CD14-positive monocyte (primary cell): ENCODE results near the gene ESCO1. TPM values are rescaled to one million over a fixed set of nuclear protein-coding genes. Genes with fewer than 3 reads are reported as not detected.
"Not testable (repeated sequence)": the region's sequence is repeated elsewhere in the genome, so short reads cannot be mapped to it uniquely, and the experiment has no call there.

ENCODE experiments used
- DNase-seq, 3 donors: peaks; one replicate each; pipeline ENCODE4 v3.0.0-alpha.2; 2011 to 2022
- H2AFZ ChIP-seq: 2 replicates; pipeline ENCODE4 v1.6.0; 2012; ENCODE audit warnings: mild to moderate bottlenecking, low read depth, low read length, inconsistent platforms; ENCODE audit not compliant: insufficient read depth, poor library complexity, severe bottlenecking
- H3K27ac ChIP-seq, 2 donors: 1 replicate in 1 of 2; 2 replicates in 1 of 2; pipeline ENCODE4 v1.5.1; 2012 to 2013; ENCODE audit warnings: low read length in 2 of 2, control low read depth in 1 of 2, inconsistent platforms in 1 of 2, low read depth in 1 of 2, mild to moderate bottlenecking in 1 of 2
- H3K27me3 ChIP-seq, 2 donors: one replicate each; pipeline versions ENCODE4 v1.6.0 to v1.6.1; 2011 to 2013; ENCODE audit warnings: low read length in 2 of 2; ENCODE audit not compliant: control insufficient read depth in 2 of 2, insufficient read depth in 2 of 2
- H3K36me3 ChIP-seq, 2 donors: replicated peaks in 1 of 2; 1 replicate in 1 of 2; 2 replicates in 1 of 2; pipeline versions ENCODE4 v1.5.1 to v1.6.1; 2012 to 2013; ENCODE audit warnings: low read length in 2 of 2, control low read depth in 1 of 2, inconsistent platforms in 1 of 2, mild to moderate bottlenecking in 1 of 2; ENCODE audit not compliant: insufficient read depth in 2 of 2, control insufficient read depth in 1 of 2
- H3K4me1 ChIP-seq, 2 donors: 1 replicate in 1 of 2; 2 replicates in 1 of 2; pipeline versions ENCODE4 v1.5.1 to v1.6.1; 2012 to 2013; ENCODE audit warnings: low read length in 2 of 2, control low read depth in 1 of 2, inconsistent platforms in 1 of 2, mild to moderate bottlenecking in 1 of 2, moderate library complexity in 1 of 2; ENCODE audit not compliant: insufficient read depth in 2 of 2, control insufficient read depth in 1 of 2
- H3K4me2 ChIP-seq: replicated peaks from 2 replicates; pipeline ENCODE3; 2012; ENCODE audit warnings: low read length, moderate library complexity, mild to moderate bottlenecking; ENCODE audit not compliant: poor library complexity, severe bottlenecking; ENCODE audit errors: extremely low read depth
- H3K4me3 ChIP-seq, 3 experiments: fragments of 200-600 bp in 1 of 3; sonication (generic) in 1 of 3; replicated peaks in 1 of 3; 1 replicate in 2 of 3; 2 replicates in 1 of 3; pipeline ENCODE4 v1.5.1; 2011 to 2013; ENCODE audit warnings: low read length in 3 of 3, mild to moderate bottlenecking in 3 of 3, control low read depth in 2 of 3, low read depth in 2 of 3, inconsistent platforms in 1 of 3, moderate library complexity in 1 of 3
- H3K79me2 ChIP-seq: 2 replicates; pipeline ENCODE4 v1.6.0; 2012; ENCODE audit warnings: mild to moderate bottlenecking, control low read depth, inconsistent platforms, low read length, moderate library complexity; ENCODE audit not compliant: insufficient read depth
- H3K9ac ChIP-seq: 2 replicates; pipeline ENCODE4 v1.6.0; 2017; ENCODE audit warnings: low read length, mild to moderate bottlenecking; ENCODE audit not compliant: insufficient read depth, poor library complexity, severe bottlenecking
- H3K9me3 ChIP-seq, 2 donors: replicated peaks in 1 of 2; 1 replicate in 1 of 2; 2 replicates in 1 of 2; pipeline versions ENCODE4 v1.5.1 to v1.6.1; 2012 to 2013; ENCODE audit warnings: low read length in 2 of 2, control low read depth in 1 of 2; ENCODE audit not compliant: control insufficient read depth in 1 of 2, insufficient read depth in 1 of 2
- H4K20me1 ChIP-seq: 2 replicates; pipeline ENCODE4 v1.6.0; 2012; ENCODE audit warnings: mild to moderate bottlenecking, low read length, control low read depth, moderate library complexity; ENCODE audit not compliant: insufficient read depth
- H3K27ac Mint-ChIP-seq, 7 donors: one replicate each; pipeline ENCODE4 v1.8.0; 2020; ENCODE audit warnings: mild to moderate bottlenecking in 7 of 7, mixed read lengths in 7 of 7, moderate library complexity in 6 of 7, inconsistent platforms in 2 of 7
- H3K27me3 Mint-ChIP-seq, 3 donors: one replicate each; pipeline ENCODE4 v1.8.0; 2021 to 2022; ENCODE audit warnings: low read depth in 3 of 3, mild to moderate bottlenecking in 3 of 3, mixed read lengths in 3 of 3, moderate library complexity in 3 of 3, inconsistent platforms in 1 of 3
- H3K36me3 Mint-ChIP-seq, 2 donors: one replicate each; pipeline ENCODE4 v1.8.0; 2020; ENCODE audit warnings: mixed read lengths in 2 of 2, inconsistent platforms in 1 of 2, mild to moderate bottlenecking in 1 of 2
- H3K4me1 Mint-ChIP-seq: one replicate; pipeline ENCODE4 v1.8.0; 2020; ENCODE audit warnings: mild to moderate bottlenecking, mixed read lengths
- H3K4me3 Mint-ChIP-seq, 2 donors: one replicate each; pipeline ENCODE4 v1.8.0; 2020; ENCODE audit warnings: mild to moderate bottlenecking in 2 of 2, mixed read lengths in 2 of 2, moderate library complexity in 1 of 2
- H3K9me3 Mint-ChIP-seq, 7 donors: one replicate each; pipeline ENCODE4 v1.8.0; 2020 to 2022; ENCODE audit warnings: mixed read lengths in 7 of 7, mild to moderate bottlenecking in 6 of 7, moderate library complexity in 6 of 7, inconsistent platforms in 2 of 7
- CTCF ChIP-seq: fragments of 200-600 bp; IDR thresholded peaks from one replicate; pipeline ENCODE4 v1.8.0; 2022; ENCODE audit warnings: antibody characterized with exemption, mild to moderate bottlenecking
- WGBS: methylation state at CpG from one replicate; pipeline ENCODE4 v1.1.5; 2013; ENCODE audit warnings: missing lambda C conversion rate; ENCODE audit not compliant: insufficient coverage; 5-methylcytosine and 5-hydroxymethylcytosine counted together
- intact Hi-C, 2 donors: fragments of 100-400 bp; cut with micrococcal nuclease; formaldehyde crosslinking; loops; one replicate each; pipeline versions ENCODE4 v1.15.0 to v1.15.1; 2023
- polyA plus RNA-seq, 3 donors: library from polyadenylated mRNA; depleted of rRNA in 1 of 3; unstranded in 2 of 3; stranded (reverse) in 1 of 3; fragments of 300-500 nt in 2 of 3; fragments of >200 nt in 1 of 3; fragmentation: Illumina TruSeq in 2 of 3; gene quantifications; 1 replicate in 2 of 3; 2 replicates in 1 of 3; pipeline ENCODE4 v1.2.3, GENCODE V29; 2012 to 2021

Gene ESCO1
- polyA plus RNA-seq, 3 donors: 1.3 to 6.1 (median 2.5) TPM

GRCh38 chr18:21593540-21594257 is 6.8 kb downstream of the ESCO1 start:
- no peaks in the 10 kb centered on the region for H3K27me3 ChIP-seq
- no peak overlapping the region for H3K4me3 ChIP-seq
- no peaks in the 10 kb centered on the region for H3K36me3 ChIP-seq
- H3K4me1 ChIP-seq: peaks cover under 1 to 3% of the 10 kb centered on the region in 2 donors
- H3K79me2 ChIP-seq: peaks cover 73% of the 10 kb centered on the region
- peaks cover 4 to 27% of the 10 kb centered on the region in 2 donors for H3K36me3 Mint-ChIP-seq
- H3K9me3 ChIP-seq: no peaks in the 10 kb centered on the region
- H3K27ac ChIP-seq: no peak overlapping the region
- DNase-seq: no peak
- H2AFZ ChIP-seq: no peak overlapping the region
- no peak overlapping the region for H3K9ac ChIP-seq
- H3K9me3 Mint-ChIP-seq: peaks cover 0 to 12% (median 6%) of the 10 kb centered on the region in 7 donors
- intact Hi-C loops: no loop called here
- no peak overlapping the region for H3K4me2 ChIP-seq
- peaks cover 50% of the 10 kb centered on the region for H4K20me1 ChIP-seq
- peaks cover 8% of the 10 kb centered on the region for H3K4me1 Mint-ChIP-seq
- WGBS: 100% methylated on average over 1 of the region's 7 CpGs
- no peak overlapping the region for H3K27ac Mint-ChIP-seq
- no peak for TF ChIP-seq CTCF
- no peak overlapping the region for H3K4me3 Mint-ChIP-seq
- peaks cover 0 to 2% (median 0%) of the 10 kb centered on the region in 3 donors for H3K27me3 Mint-ChIP-seq

GRCh38 chr18:21592361-21592760 is 8.1 kb downstream of the ESCO1 start:
- H3K36me3 ChIP-seq, H2AFZ ChIP-seq, H3K27ac Mint-ChIP-seq, H3K4me3 Mint-ChIP-seq, H3K4me2 ChIP-seq, H3K9me3 ChIP-seq, intact Hi-C loops, H3K27me3 ChIP-seq, H3K4me1 Mint-ChIP-seq, H3K27ac ChIP-seq, H3K4me3 ChIP-seq, H3K4me1 ChIP-seq, H3K9ac ChIP-seq, DNase-seq, H3K27me3 Mint-ChIP-seq: not testable (repeated sequence)
- Mint-ChIP-seq H3K9me3 (peaks cover 0 to 16% (median 6%) of the 10 kb centered on the region in 7 donors), H3K36me3 (peaks cover 4 to 27% of the 10 kb centered on the region in 2 donors)
- no CpG with 5 or more reads among the region's 33 CpGs for WGBS
- H3K79me2 ChIP-seq: peaks cover 73% of the 10 kb centered on the region
- H4K20me1 ChIP-seq: peaks cover 57% of the 10 kb centered on the region
